Endodermal cell (in vitro differentiated cells): ENCODE measurements around the gene ARHGAP6. TPM values are rescaled to one million over a fixed set of nuclear protein-coding genes. Genes with fewer than 3 reads are reported as not detected.
A peak's percentile ranks its signal among the peaks of the same experiment; 100 is the strongest.

Experiments used
- DNase-seq: peaks from one replicate; pipeline ENCODE4 v3.0.0-alpha.2; 2017
- H3K27ac ChIP-seq: 2 replicates; pipeline ENCODE4 v1.5.1; 2013; ENCODE audit warnings: mild to moderate bottlenecking, low read depth, low read length, moderate library complexity
- H3K27me3 ChIP-seq: 2 replicates; pipeline ENCODE4 v1.6.1; 2013; ENCODE audit warnings: mild to moderate bottlenecking, low read length, moderate library complexity; ENCODE audit not compliant: insufficient read depth, control insufficient read depth, poor library complexity, severe bottlenecking
- H3K36me3 ChIP-seq: 2 replicates; pipeline ENCODE4 v1.7.0; 2013; ENCODE audit warnings: mild to moderate bottlenecking, low read length, moderate library complexity; ENCODE audit not compliant: control insufficient read depth, insufficient read depth
- H3K4me1 ChIP-seq: one replicate; pipeline ENCODE4 v1.7.0; 2013; ENCODE audit warnings: low read length; ENCODE audit not compliant: control insufficient read depth, insufficient read depth
- H3K4me3 ChIP-seq: 2 replicates; pipeline ENCODE4 v1.5.1; 2013; ENCODE audit warnings: mild to moderate bottlenecking, low read length, moderate library complexity
- H3K9ac ChIP-seq: 2 replicates; pipeline ENCODE4 v1.6.1; 2013; ENCODE audit warnings: mild to moderate bottlenecking, low read length, moderate library complexity; ENCODE audit not compliant: poor library complexity, severe bottlenecking; ENCODE audit errors: extremely low read depth
- H3K9me3 ChIP-seq: 2 replicates; pipeline ENCODE4 v1.6.1; 2013; ENCODE audit warnings: mild to moderate bottlenecking, low read length, moderate library complexity; ENCODE audit not compliant: control insufficient read depth
- H3K27ac Mint-ChIP-seq: 2 replicates; pipeline ENCODE4 v1.8.0; 2020; ENCODE audit warnings: mixed read lengths
- H3K27me3 Mint-ChIP-seq: 2 replicates; pipeline ENCODE4 v1.8.0; 2021; ENCODE audit warnings: mild to moderate bottlenecking, mixed read lengths; ENCODE audit not compliant: insufficient read depth
- H3K36me3 Mint-ChIP-seq: 2 replicates; pipeline ENCODE4 v1.8.0; 2020; ENCODE audit warnings: low read depth, mixed read lengths
- H3K4me1 Mint-ChIP-seq: 2 replicates; pipeline ENCODE4 v1.8.0; 2020; ENCODE audit warnings: mixed read lengths
- H3K4me3 Mint-ChIP-seq: 2 replicates; pipeline ENCODE4 v1.8.0; 2020; ENCODE audit warnings: mild to moderate bottlenecking, moderate library complexity, mixed read lengths
- H3K9me3 Mint-ChIP-seq: 2 replicates; pipeline ENCODE4 v1.8.0; 2020; ENCODE audit warnings: mild to moderate bottlenecking, mixed read lengths
- WGBS, 2 experiments: methylation state at CpG; one replicate each; pipeline versions ENCODE4 v1.1.5 to v1.1.7; 2013; ENCODE audit warnings: missing lambda C conversion rate in 2 of 2, mixed read lengths in 1 of 2; ENCODE audit not compliant: insufficient coverage in 1 of 2, insufficient read length in 1 of 2; 5-methylcytosine and 5-hydroxymethylcytosine counted together
- total RNA-seq, 2 donors: library from RNA; stranded (reverse); fragmentation: NEBNext Ultra II Directional in 1 of 2; extraction: Animal tissue kit (Norgen Biotek cat#: 25700) in 1 of 2; gene quantifications; 2 replicates in 1 of 2; 3 replicates in 1 of 2; pipeline ENCODE4 v1.2.1, GENCODE V29; 2021
- TF ChIP-seq, protein P1 (sequence below): fragments of 200-600 bp; sonication (generic); conservative IDR thresholded peaks from 2 replicates; pipeline ENCODE4 v1.5.0; 2021; ENCODE audit warnings: antibody characterized with exemption, mild to moderate bottlenecking

Gene ARHGAP6
- total RNA-seq, 2 donors from 2014 or later, result 0.48 to 0.73 TPM

GRCh38 chrX:11562570-11562969 is 103.2 kb downstream of the ARHGAP6 start:
- H3K9me3 Mint-ChIP-seq, result peaks cover 34% of the 10 kb centered on the region
- no peak overlapping the region for H3K27ac Mint-ChIP-seq
- Histone ChIP-seq H3K27ac (no peak overlapping the region), H3K4me3 (no peak overlapping the region), H3K27me3 (no peaks in the 10 kb centered on the region), H3K9me3 (no peaks in the 10 kb centered on the region), H3K36me3 (no peaks in the 10 kb centered on the region), H3K9ac (no peak overlapping the region), H3K4me1 (no peaks in the 10 kb centered on the region)
- TF ChIP-seq, protein P1, sequence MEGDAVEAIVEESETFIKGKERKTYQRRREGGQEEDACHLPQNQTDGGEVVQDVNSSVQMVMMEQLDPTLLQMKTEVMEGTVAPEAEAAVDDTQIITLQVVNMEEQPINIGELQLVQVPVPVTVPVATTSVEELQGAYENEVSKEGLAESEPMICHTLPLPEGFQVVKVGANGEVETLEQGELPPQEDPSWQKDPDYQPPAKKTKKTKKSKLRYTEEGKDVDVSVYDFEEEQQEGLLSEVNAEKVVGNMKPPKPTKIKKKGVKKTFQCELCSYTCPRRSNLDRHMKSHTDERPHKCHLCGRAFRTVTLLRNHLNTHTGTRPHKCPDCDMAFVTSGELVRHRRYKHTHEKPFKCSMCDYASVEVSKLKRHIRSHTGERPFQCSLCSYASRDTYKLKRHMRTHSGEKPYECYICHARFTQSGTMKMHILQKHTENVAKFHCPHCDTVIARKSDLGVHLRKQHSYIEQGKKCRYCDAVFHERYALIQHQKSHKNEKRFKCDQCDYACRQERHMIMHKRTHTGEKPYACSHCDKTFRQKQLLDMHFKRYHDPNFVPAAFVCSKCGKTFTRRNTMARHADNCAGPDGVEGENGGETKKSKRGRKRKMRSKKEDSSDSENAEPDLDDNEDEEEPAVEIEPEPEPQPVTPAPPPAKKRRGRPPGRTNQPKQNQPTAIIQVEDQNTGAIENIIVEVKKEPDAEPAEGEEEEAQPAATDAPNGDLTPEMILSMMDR, result no peak
- peaks cover 1% of the 10 kb centered on the region for H3K4me1 Mint-ChIP-seq
- no peak overlapping the region for H3K4me3 Mint-ChIP-seq
- no peak for DNase-seq
- H3K36me3 Mint-ChIP-seq, result no peaks in the 10 kb centered on the region
- H3K27me3 Mint-ChIP-seq, result peaks cover 32% of the 10 kb centered on the region
- 72% methylated on average over 2 of the region's 2 CpGs; no CpG with 5 or more reads in 1 of the 2 experiments for WGBS, 2 experiments

- Mint-ChIP-seq H3K27ac (no peak overlapping the region), H3K4me1 (no peaks in the 10 kb centered on the region), H3K36me3 (no peaks in the 10 kb centered on the region), H3K9me3 (peaks cover 43% of the 10 kb centered on the region), H3K27me3 (peaks cover 7% of the 10 kb centered on the region), H3K4me3 (no peak overlapping the region)
- no peaks in the 10 kb centered on the region for H3K27me3 ChIP-seq
- no peak overlapping the region for H3K9ac ChIP-seq
- H3K4me3 ChIP-seq, result no peak overlapping the region
- 90 to 100% methylated on average over 1 to 4 of the region's 4 CpGs for WGBS, 2 experiments
- H3K4me1 ChIP-seq, result no peaks in the 10 kb centered on the region
- H3K9me3 ChIP-seq, result no peaks in the 10 kb centered on the region
- H3K36me3 ChIP-seq, result no peaks in the 10 kb centered on the region
- peak; percentile 69 for DNase-seq
- TF ChIP-seq, protein P1, result peak; percentile 71
- no peak overlapping the region for H3K27ac ChIP-seq
Measured at GRCh38 chrX:11558972-11559371, 106.7 kb downstream of the ARHGAP6 start.

- no peaks in the 10 kb centered on the region for H3K4me1 ChIP-seq
- H3K4me3 ChIP-seq, result no peak overlapping the region
- H3K9me3 Mint-ChIP-seq, result peaks cover 43% of the 10 kb centered on the region
- no peak overlapping the region for H3K4me3 Mint-ChIP-seq
- no peaks in the 10 kb centered on the region for H3K27me3 ChIP-seq
- H3K27ac ChIP-seq, result no peak overlapping the region
- TF ChIP-seq, protein P1, result no peak
- H3K27me3 Mint-ChIP-seq, result peaks cover 6% of the 10 kb centered on the region
- no peak for DNase-seq
- no peaks in the 10 kb centered on the region for H3K36me3 Mint-ChIP-seq
- no peaks in the 10 kb centered on the region for H3K9me3 ChIP-seq
- H3K27ac Mint-ChIP-seq, result no peak overlapping the region
- WGBS, 2 experiments, result no CpG with 5 or more reads among the region's 2 CpGs
- no peaks in the 10 kb centered on the region for H3K36me3 ChIP-seq
- H3K9ac ChIP-seq, result no peak overlapping the region
- H3K4me1 Mint-ChIP-seq, result no peaks in the 10 kb centered on the region
Measured at GRCh38 chrX:11557120-11557519, 108.6 kb downstream of the ARHGAP6 start.
